Measurements from ENCODE around the gene SPEF1. TPM values are rescaled to one million over a fixed set of nuclear protein-coding genes. Genes with fewer than 3 reads are reported as not detected.

Gene SPEF1
- total and polyA plus RNA-seq, 2 of the 13 experiments (the other 11 are each of a cell fraction or from before 2014, with no cell fraction given): 0.11 to 0.27 TPM

GRCh38 chr20:3811467-3812258 is 30.4 kb upstream of the SPEF1 start (continued):
- TF ChIP-seq ZHX2 (IDR thresholded peaks at IDR 0.05; ENCODE audit: low read depth) (peak; percentile 77; the same call in 1 of the 2 replicates), ZHX2 (CRISPR knock-in tag; IDR thresholded peaks at IDR 0.05; ENCODE audit: borderline replicate concordance) (peak; percentile 83), TERF1 (CRISPR knock-in tag; IDR thresholded peaks at IDR 0.05) (no peak), PAX8 (CRISPR knock-in tag; IDR thresholded peaks at IDR 0.05; ENCODE audit: borderline replicate concordance) (peak; percentile 86; the same call in 1 of the 2 replicates), HIVEP1 (CRISPR knock-in tag; IDR thresholded peaks at IDR 0.05) (peak; percentile 95), ATF4 (CRISPR knock-in tag; IDR thresholded peaks at IDR 0.05) (peak in 1 of 2 experiments; percentile 88; a peak in 2 of 4 replicates), IRX3 (CRISPR knock-in tag; IDR thresholded peaks at IDR 0.05; ENCODE audit: borderline replicate concordance, low read depth) (peak; percentile 91; the same call in 1 of the 2 replicates), ZNF235 (CRISPR knock-in tag; IDR thresholded peaks at IDR 0.05; ENCODE audit: borderline replicate concordance) (0 out of 2 replicates have a peak, but pooled peaks have one; percentile 1), ZNF713 (CRISPR knock-in tag; IDR thresholded peaks at IDR 0.05) (no peak), HDAC1 (CRISPR knock-in tag; IDR thresholded peaks at IDR 0.05) (peak; percentile 95), DMAP1 (CRISPR knock-in tag; IDR thresholded peaks at IDR 0.05) (peak; percentile 100), ZNF510 (CRISPR knock-in tag; IDR thresholded peaks at IDR 0.05; ENCODE audit: low read depth) (peak; percentile 92; the same call in 1 of the 2 replicates), ZNF619 (CRISPR knock-in tag; IDR thresholded peaks at IDR 0.05) (no peak), ZFP36L2 (CRISPR knock-in tag; IDR thresholded peaks at IDR 0.05) (no peak), EHMT2 (IDR thresholded peaks at IDR 0.05; ENCODE audit: borderline replicate concordance, low read depth, low read length) (no peak)
- TF ChIP-seq, protein P1, sequence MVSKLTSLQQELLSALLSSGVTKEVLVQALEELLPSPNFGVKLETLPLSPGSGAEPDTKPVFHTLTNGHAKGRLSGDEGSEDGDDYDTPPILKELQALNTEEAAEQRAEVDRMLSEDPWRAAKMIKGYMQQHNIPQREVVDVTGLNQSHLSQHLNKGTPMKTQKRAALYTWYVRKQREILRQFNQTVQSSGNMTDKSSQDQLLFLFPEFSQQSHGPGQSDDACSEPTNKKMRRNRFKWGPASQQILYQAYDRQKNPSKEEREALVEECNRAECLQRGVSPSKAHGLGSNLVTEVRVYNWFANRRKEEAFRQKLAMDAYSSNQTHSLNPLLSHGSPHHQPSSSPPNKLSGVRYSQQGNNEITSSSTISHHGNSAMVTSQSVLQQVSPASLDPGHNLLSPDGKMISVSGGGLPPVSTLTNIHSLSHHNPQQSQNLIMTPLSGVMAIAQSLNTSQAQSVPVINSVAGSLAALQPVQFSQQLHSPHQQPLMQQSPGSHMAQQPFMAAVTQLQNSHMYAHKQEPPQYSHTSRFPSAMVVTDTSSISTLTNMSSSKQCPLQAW (CRISPR knock-in tag; IDR thresholded peaks at IDR 0.05): peak; percentile 97
- TF ChIP-seq, protein P2, sequence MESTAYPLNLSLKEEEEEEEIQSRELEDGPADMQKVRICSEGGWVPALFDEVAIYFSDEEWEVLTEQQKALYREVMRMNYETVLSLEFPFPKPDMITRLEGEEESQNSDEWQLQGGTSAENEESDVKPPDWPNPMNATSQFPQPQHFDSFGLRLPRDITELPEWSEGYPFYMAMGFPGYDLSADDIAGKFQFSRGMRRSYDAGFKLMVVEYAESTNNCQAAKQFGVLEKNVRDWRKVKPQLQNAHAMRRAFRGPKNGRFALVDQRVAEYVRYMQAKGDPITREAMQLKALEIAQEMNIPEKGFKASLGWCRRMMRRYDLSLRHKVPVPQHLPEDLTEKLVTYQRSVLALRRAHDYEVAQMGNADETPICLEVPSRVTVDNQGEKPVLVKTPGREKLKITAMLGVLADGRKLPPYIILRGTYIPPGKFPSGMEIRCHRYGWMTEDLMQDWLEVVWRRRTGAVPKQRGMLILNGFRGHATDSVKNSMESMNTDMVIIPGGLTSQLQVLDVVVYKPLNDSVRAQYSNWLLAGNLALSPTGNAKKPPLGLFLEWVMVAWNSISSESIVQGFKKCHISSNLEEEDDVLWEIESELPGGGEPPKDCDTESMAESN (CRISPR knock-in tag; conservative IDR thresholded peaks at IDR 0.05): peak; percentile 98
